ENCODE measurements around the gene TMEM132D. TPM values are rescaled to one million over a fixed set of nuclear protein-coding genes. Genes with fewer than 3 reads are reported as not detected.

The TMEM132D gene
- total RNA-seq, 4 donors from 2014 or later: 0.17 TPM; not detected in 3

DNA sequence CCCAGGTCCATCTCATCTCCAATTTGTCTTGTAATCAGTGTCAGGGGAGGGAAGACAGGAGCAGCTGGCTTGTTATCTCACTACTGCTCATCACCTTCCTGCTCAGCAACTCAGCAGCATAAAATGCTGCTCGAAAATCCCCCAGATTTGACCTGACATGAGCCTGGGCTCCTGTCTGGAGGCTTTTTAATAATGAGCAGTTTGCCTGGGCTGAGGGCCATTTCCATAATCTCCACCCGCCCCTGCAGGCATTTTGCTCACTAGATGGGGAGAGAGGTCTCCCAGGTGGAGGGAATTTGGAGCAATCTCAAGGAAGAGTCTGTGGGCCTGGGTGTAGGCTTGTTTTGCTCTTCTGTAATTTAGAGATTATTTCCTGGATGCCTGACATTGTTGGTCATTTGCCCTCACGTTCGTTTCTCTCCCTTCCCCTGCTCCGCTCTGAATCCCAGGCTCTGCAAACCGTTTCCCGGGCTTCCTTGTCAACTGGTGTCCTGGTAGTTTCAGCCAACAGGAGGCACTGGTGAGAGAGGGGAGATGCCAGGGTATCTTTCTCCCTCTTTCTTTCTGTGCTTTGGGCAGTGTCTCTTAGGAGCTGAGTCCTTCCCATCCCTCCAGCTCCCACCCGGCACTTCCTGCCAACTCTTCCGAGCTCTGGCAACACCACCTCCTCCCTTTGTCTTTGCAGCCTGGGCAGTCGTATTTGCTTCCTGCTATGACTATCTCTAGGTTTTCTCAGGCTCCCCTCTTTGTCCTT, 751.3 kb downstream of the TMEM132D start:
- Histone ChIP-seq H3K4me1 (no peaks in the 10 kb centered on the region), H3K9me3 (no peaks in the 10 kb centered on the region), H3K36me3 (no peaks in the 10 kb centered on the region), H3K4me3 (no peak overlapping the region), H3K27ac (replicated peaks in 1 of 4) (no peak overlapping the region), H3K27me3 (peaks cover 0 to 20% (median 0%) of the 10 kb centered on the region in 4 donors)
- TF ChIP-seq, protein P1, sequence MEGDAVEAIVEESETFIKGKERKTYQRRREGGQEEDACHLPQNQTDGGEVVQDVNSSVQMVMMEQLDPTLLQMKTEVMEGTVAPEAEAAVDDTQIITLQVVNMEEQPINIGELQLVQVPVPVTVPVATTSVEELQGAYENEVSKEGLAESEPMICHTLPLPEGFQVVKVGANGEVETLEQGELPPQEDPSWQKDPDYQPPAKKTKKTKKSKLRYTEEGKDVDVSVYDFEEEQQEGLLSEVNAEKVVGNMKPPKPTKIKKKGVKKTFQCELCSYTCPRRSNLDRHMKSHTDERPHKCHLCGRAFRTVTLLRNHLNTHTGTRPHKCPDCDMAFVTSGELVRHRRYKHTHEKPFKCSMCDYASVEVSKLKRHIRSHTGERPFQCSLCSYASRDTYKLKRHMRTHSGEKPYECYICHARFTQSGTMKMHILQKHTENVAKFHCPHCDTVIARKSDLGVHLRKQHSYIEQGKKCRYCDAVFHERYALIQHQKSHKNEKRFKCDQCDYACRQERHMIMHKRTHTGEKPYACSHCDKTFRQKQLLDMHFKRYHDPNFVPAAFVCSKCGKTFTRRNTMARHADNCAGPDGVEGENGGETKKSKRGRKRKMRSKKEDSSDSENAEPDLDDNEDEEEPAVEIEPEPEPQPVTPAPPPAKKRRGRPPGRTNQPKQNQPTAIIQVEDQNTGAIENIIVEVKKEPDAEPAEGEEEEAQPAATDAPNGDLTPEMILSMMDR (IDR thresholded peaks at IDR 0.05): no peak
- no peak for TF ChIP-seq POLR2A (IDR thresholded peaks at IDR 0.05; ENCODE audit: low read depth)
- no peak for TF ChIP-seq EP300 (IDR thresholded peaks at IDR 0.05)
- TF ChIP-seq POLR2AphosphoS5 (IDR thresholded peaks at IDR 0.05): no peak
- WGBS: 33% methylated on average over 9 of the region's 10 CpGs
- intact Hi-C loops (cut with DNase I): no loop called here
- DNase-seq (ENCODE audit: extremely low spot score): no peak

DNA sequence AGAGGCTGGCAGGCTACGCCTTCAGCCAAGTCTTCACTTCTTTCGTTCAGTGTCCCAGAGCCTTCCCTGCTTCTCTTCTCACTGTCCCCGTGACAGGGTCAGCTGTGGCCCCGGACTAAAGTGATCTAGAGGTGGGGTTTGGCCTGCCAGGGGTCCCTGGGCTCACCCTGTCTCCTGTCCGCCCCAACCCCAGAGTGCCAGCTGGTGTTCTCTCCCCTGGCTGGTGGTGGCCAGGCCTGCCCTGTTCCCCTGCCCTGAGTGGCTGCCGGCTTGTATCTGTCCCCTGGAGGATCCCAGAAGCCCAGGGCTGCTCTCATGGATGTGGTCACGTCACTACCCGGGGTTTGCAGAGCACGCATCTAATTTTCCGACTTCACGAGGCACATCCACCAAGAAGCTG, 753.1 kb downstream of the TMEM132D start:
- H3K4me3 ChIP-seq: no peak overlapping the region
- H3K27me3 ChIP-seq: peaks cover 0 to 20% (median 0%) of the 10 kb centered on the region in 4 donors
- no peaks in the 10 kb centered on the region for H3K4me1 ChIP-seq
- H3K27ac ChIP-seq (replicated peaks in 1 of 4): no peak overlapping the region
- H3K9me3 ChIP-seq: no peaks in the 10 kb centered on the region
- TF ChIP-seq POLR2AphosphoS5 (IDR thresholded peaks at IDR 0.05): no peak
- no peak for TF ChIP-seq POLR2A (IDR thresholded peaks at IDR 0.05; ENCODE audit: low read depth)
- TF ChIP-seq, protein P1 (IDR thresholded peaks at IDR 0.05): no peak
- no peaks in the 10 kb centered on the region for H3K36me3 ChIP-seq
- intact Hi-C loops (cut with DNase I): no loop called here
- no peak for DNase-seq (ENCODE audit: extremely low spot score)
- 62% methylated on average over 9 of the region's 11 CpGs for WGBS

DNA sequence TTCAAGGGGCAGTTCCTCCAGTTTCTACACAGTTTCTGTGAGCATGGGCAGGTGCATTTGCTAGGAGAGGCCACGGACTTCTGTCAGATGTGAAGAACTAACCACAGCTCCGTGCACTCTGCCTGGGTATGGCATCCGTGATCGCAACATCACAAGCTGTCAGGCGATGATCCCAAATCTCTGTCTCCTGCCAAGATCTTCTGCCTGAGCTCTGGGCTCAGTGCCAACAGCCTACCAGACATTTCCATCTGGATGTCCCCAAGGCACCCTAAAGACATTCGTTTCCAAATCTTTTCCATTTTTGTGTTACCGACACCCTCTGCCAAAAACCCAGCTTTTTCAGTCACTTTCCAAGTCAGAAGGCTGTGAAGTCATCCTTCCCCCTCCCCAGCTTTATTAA, 758.4 kb downstream of the TMEM132D start:
- Histone ChIP-seq H3K27me3 (peaks cover 0 to 7% (median 0%) of the 10 kb centered on the region in 4 donors), H3K4me1 (peaks cover 0 to 5% (median 0%) of the 10 kb centered on the region in 4 donors), H3K27ac (replicated peaks in 1 of 4) (no peak overlapping the region), H3K4me3 (no peak overlapping the region), H3K9me3 (no peaks in the 10 kb centered on the region), H3K36me3 (no peaks in the 10 kb centered on the region)
- 49% methylated on average over 7 of the region's 7 CpGs for WGBS
- DNase-seq (ENCODE audit: extremely low spot score): no peak
- TF ChIP-seq POLR2AphosphoS5 (IDR thresholded peaks at IDR 0.05) (no peak), POLR2A (IDR thresholded peaks at IDR 0.05; ENCODE audit: low read depth) (no peak), EP300 (IDR thresholded peaks at IDR 0.05) (no peak)
- TF ChIP-seq, protein P1 (IDR thresholded peaks at IDR 0.05): no peak
- intact Hi-C loops (cut with DNase I): no loop called here

DNA sequence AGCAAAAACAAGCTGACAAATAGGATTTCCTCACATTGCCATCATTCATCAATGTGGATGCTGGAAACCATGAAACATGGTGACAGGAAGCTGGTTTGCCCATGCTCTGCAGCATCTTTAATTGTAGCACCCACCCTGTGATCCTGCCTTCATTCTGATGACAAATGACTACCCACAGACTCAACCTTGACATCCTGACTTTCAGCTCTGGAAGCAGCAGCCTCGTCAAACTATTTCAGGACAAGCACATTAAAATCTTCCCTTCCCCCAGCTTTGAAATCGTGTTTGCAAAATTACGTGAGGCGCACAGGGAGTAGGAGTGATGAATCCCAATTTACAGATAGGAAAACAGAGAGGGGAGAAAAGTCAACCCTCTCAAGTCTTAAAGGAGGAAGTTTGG, 765.0 kb downstream of the TMEM132D start:
- DNase-seq (ENCODE audit: extremely low spot score): no peak
- Histone ChIP-seq H3K9me3 (no peaks in the 10 kb centered on the region), H3K4me1 (no peaks in the 10 kb centered on the region), H3K4me3 (no peak overlapping the region), H3K27ac (replicated peaks in 1 of 4) (no peak overlapping the region), H3K27me3 (no peaks in the 10 kb centered on the region), H3K36me3 (no peaks in the 10 kb centered on the region)
- intact Hi-C loops (cut with DNase I): no loop called here
- TF ChIP-seq, protein P1 (IDR thresholded peaks at IDR 0.05): no peak
- TF ChIP-seq EP300 (IDR thresholded peaks at IDR 0.05) (no peak), POLR2A (IDR thresholded peaks at IDR 0.05; ENCODE audit: low read depth) (no peak), POLR2AphosphoS5 (IDR thresholded peaks at IDR 0.05) (no peak)
- 59% methylated on average over 4 of the region's 4 CpGs for WGBS
